Stimulated activated CD8-positive, alpha-beta memory T cell treated with anti-CD3 and anti-CD28 coated beads, Interleukin-15, amount 100 ng/mL, for 48 hours (primary cell): Measurements from ENCODE around the gene KIF1B.

Source experiments
- DNase-seq, 2 donors: peaks; one replicate each; pipeline ENCODE4 v3.0.0-alpha.2; 2020; ENCODE audit warnings: low read depth in 2 of 2

Gene KIF1B

GRCh38 chr1:10429868-10430215 lies 219.5 kb downstream of the KIF1B start:
- DNase-seq: no peak

DNA sequence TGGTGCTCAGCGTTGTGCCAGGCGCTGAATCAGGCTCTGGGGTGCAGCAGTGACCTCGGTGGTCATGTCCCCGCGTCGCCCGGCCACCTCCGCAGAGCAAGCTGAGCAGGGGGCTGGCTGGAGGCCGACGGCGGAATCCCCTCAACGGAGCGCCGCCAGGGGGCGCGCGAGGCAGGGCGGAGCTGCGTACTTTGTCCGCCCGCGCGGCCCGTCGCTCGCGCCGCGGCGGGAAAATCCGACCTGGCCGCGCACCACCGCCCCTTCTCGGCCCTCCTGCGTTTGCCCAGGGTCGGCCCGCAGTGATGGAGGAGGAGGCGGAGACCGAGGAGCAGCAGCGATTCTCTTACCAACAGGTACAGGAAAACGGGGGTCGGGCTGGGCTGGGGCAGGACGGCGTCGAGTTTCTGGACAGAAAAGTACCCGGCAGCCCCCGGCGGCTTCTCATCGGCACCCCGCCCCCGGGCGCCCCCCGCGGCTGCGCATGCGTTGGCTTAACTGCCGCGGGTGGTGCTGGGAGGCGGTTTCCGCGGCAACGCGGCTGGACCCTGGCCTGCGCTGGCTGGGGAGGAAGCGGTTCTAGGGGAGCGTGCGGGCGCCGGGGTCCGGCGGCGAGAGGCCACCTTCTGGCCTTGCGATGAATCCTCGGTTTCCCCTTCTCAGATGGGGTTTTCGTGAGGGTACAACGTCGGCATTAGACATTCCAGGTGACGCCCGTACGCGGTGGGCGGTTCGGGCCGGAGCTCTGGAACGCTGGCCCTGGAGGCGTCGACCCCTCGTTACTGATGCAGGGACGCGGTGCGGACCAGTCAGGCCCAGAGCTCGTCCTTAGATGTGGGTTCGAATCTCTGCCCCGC lies 220.1 kb downstream of the KIF1B start, which contains the start of gene CENPS:
CENPS (plus strand) TSS at position 218 of the 854 bp plus-strand sequence; CDS start at position 303, 85 bp downstream.
- DNase-seq: peak; percentile 89 to 94
